Measurements from ENCODE around the gene CLEC4C.

Gene CLEC4C

DNA sequence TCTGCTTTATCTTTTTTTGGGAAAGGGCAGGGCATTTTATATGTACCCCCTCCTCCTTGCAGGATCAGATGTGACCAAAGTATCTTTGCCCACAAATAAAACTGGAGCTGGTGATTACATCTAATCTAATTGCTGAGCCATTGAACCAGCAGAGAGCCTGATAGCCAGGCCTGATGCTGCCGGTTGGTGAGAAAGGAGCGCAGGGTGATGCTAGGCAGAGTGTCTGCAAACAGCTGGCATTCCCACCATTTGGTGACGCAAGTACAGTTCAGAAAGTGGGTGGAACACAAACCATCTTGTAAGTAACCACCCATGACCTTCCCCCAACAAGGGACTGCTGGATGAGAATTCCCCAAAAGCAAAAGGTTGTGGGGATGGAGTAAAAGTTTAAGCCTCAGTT is 23.2 kb downstream of the CLEC4C start:
- no peak for DNase-seq (ENCODE audit: low spot score)

DNA sequence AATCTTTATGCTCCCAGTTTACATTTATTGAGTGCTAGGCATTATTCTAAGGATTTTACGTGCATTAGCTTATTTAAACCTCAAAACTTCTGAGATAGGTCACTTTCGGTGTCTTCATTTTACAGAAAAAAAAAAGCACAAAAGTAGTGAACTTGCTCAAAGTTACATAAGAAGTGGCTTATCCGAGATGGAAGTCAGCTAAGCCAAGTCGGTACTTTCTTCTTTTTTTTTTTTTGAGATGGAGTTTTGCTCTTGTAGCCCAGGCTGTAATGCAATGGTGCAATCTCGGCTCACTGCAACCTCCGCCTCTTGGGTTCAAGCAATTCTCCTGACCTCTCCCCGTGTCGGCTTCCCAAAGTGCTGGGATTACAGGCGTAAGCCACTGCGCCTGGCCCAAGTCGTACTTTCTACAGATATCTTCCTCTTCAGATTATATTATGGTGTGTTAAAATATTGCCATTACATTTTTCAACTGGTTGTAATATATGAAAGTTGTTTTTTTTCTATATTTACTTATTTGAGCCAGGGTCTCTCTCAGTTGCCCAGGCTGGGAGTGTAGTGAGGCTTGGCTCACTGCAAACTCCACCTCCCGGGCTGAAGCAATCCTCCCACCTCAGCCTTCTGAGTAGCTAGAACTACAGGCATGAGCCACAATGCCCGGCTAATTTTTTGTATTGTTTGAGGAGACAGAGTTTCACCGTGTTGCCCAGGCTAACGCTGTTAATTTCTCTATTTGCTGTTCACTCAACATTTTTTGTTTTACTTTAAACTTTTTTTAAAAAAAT is 27.0 kb downstream of the CLEC4C start:
- no peak for DNase-seq (ENCODE audit: low spot score)

DNA sequence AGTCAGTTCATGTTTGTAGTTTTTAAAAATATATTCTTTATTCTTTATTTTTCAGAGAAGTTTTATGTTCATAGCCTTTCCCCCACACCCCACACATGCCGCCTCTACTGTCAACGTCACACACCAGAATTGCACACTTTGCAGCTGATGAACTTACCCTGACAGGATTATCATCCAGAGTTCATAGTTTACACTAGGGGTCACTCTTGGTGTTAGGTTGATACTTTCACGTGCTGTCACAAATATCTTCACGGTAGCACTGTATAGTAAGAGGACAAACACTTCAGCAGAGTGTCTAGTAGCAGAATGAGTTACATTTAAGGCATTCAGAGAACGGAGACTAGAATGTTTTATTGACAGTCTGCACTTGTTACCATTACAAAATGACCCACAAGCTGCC is 30.8 kb downstream of the CLEC4C start:
- DNase-seq (ENCODE audit: low spot score), result peak; percentile 40

DNA sequence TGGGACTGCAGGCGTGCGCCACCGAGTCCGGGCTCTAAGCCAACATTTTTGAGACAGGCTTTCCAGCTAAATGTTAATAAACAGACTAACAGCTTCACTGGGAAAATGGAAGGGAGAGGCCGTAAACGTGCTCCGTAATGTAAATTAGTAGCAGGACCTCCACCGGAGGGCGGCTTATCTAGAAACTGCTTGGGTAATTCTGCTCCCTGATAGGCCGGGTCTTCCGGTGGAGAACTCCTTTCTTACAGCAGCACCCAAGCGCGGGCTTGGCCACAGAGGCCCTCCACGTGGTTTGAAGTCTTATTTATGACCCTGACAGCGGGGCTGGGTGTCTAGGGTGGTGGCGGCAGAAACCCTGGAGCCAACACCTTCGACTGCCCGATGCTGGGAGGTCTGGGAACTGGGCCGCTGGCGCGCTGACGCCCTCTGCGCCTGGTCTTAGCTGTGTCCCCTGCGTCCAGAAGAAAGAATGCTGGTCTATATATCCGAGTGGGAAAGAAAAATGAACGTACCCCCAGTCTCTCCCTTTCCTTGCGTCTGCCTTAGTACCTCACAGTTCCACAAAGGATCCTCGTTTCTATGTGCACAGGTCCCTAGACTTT is 34.2 kb downstream of the CLEC4C start:
- no peak for DNase-seq (ENCODE audit: low spot score)

DNA sequence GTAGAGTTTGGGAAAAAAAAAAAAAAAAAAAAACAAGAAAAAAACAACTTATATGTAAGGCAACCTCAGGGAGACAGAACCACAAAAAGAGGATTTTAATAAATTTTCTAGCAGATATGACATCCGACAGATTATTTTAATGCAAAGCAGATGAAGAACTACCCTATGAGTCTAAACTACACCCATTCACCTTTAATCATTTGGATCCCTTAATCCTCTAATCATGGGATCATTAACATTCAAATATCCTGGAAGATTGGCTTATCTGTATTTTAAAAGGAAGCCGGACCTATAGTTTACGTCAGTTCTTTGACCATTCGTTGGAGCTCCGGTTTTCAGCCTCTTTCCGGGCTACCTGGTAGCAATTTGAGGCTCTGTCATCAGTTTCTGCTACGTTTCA is 36.0 kb downstream of the CLEC4C start, which contains the start of gene DPPA3:
TSS of gene DPPA3 (plus strand) at position 301 of the 400 bp plus-strand sequence. CDS start 138 bp downstream, outside the sequence.
- no peak for DNase-seq (ENCODE audit: low spot score)

DNA sequence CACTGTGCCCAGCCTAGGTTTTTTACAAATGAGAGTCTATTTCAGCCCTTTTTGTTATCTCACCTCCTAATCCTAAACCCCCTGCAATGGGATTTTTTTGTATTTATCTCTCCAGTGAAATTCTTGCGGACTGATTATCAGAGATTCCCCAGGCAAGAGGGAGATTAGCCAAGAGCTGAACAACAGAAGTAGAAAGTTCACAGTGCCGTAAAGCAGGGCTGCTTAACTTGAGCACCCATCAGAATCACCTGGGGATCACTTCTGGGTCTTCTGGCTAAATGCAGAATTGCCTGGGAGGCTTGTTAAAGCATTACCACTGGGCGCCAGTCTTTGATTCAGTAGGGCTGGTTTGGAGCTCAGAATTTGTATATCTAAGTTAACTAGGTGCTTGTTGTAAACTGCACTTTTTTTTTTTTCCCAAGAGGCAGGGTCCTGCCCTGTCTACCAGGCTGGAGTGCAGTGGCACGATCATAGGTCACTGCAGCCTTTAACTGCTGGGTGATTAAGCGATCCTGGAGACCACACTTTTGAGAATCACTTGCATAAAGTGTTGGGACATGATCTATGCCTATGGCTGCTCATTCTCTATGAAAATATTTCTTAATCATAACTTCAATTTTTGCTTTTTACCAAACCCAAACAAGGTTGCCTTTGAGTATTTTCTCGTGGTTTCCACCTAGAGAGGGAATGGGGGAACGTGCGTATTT is 37.1 kb downstream of the CLEC4C start:
- DNase-seq (ENCODE audit: low spot score), result no peak

DNA sequence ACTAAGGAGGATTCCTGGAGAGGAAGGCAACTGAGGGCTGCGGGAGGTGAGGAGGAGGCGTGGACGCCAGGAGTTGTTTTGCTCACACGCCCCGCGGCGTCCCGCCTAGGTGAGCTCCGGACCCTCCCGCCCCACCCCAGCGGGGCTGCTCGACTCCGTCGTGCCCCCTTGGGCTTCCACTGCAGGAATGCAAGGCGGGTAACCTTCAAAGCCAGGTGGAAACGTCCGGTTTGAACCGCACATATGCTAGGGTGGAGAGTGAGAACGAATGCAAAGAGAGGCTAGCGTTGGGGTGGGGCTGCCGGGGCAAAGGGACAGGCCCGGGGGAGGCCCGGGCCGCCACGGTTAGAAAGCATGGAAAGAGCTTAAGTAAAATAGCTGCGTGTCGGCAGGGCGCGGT is 41.3 kb downstream of the CLEC4C start:
- DNase-seq (ENCODE audit: low spot score), result no peak

DNA sequence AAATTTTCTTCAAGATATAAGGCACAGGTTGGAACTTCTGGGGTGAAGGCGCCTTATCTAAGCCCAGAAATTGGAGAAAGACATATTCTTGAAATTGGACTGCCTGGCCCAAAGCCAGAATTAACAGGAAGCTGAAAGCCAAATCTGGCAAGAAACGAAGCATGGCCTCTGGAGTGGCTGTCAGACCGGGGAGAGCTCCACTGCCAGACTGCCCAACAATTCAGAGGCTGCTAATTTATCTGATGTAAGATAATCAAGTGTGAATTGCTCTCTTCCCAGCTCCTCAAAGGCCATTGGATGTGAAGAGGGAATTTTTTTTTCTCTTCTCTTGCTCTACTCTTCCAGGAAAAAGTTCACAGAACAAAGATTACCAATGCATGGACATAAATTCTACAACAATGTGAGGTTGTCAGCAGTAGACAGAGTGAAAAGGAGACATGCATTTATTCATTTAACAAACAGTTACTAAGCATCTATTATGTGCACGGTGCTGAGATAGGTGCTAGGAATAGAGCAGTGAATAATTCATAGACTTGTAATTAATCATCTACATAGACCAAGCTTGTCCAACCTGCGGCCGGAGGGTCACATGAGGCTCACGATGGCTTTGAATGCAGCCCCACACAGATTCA is 51.5 kb downstream of the CLEC4C start, which contains the start of gene GDF3:
TSS of gene GDF3 (minus strand) at position 210 of the 632 bp plus-strand sequence. CDS start at position 163, 47 bp downstream.
- DNase-seq (ENCODE audit: low spot score), result no peak

DNA sequence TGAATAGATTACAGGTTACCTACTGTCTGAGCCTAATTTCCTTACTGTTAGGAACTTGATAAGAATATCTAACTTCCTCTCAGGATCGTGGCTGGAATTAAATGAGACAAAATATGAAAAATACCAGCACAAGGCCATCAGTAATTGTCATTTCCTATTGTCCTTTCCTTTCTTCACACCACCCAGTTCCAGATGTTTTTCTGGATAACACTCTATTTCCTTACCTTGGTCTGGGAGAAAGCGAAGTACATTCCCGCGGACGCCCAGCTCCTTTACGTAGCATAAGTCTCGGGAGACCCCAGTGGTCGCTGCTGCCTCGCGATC is 52.0 kb downstream of the CLEC4C start:
- DNase-seq (ENCODE audit: low spot score), result no peak

DNA sequence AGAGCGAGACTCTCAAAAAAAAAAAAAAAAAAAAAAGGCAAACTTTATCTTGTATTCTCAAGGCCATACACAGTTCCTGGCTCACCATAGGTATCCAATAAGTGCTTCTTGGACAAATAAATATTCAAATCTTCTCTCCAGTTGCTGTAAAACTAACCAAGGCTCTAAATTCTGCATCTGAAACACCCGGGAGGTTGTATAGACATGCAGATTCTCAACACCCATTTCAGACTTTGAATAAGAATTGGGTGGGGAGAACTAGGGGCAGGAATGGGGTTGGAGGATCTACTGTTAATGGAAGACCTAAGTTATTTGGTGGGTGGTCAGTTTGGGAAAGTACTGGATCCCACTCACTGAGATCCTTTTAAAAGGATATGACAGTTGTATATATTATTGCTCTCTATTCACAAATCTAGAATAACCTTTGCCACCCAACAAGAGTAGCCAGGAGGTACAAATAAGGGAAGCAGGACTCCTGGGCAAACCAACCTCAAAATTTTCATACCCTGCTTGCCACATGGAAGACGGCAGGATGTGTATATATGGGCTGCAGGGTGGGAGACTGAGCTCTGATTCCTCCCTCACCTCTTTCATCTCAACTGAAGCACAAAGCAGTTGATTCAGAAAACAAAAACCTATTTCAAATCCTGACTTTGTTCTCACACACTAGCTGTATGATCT is 52.5 kb downstream of the CLEC4C start:
- DNase-seq (ENCODE audit: low spot score), result no peak

DNA sequence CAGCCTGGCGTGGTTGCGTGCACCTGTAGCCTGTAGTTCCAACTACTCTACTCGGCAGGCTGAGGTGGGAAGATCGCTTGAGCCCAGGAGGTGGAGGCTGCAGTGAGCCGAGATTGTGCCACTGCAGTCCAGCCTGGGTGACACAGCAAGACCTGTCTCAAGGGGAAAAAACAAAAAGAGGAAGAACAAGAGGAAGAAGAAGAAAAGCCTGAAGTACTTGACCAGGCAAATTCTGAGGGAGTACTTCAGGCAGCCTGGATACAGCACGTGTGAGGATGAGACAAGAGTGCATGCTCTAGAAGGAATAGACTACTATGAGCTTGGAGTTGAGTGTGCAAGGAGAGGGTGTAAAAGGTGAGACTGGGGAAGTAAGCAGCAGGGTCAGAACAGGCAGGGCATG is 53.4 kb downstream of the CLEC4C start:
- no peak for DNase-seq (ENCODE audit: low spot score)

DNA sequence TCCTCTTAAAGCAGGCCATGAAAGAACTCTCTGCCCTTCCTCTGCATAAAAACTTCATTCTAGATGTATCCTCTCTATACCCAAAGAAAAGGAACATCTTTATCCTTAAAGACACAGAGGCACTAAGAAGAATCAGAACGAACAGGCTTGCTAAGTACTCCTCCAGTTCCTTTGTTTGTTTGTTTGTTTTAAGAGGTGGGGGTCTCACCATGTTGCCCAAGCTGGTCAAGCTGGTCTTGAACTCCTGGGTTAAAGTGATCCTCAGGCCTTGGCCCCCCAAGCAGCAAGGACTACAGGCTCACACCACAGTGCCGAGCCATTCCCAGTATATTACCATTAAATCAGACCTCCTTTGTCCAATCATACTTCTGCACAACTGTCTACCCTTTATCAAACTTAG is 65.6 kb downstream of the CLEC4C start:
- DNase-seq (ENCODE audit: low spot score), result no peak
